Measurements from ENCODE around the gene OLFML2A. TPM values are rescaled to one million over a fixed set of nuclear protein-coding genes. Genes with fewer than 3 reads are reported as not detected.
"Not testable (repeated sequence)": the region's sequence is repeated elsewhere in the genome, so short reads cannot be mapped to it uniquely, and the experiment has no call there.

OLFML2A gene
- total RNA-seq, 2 experiments from 2014 or later, result not detected

DNA sequence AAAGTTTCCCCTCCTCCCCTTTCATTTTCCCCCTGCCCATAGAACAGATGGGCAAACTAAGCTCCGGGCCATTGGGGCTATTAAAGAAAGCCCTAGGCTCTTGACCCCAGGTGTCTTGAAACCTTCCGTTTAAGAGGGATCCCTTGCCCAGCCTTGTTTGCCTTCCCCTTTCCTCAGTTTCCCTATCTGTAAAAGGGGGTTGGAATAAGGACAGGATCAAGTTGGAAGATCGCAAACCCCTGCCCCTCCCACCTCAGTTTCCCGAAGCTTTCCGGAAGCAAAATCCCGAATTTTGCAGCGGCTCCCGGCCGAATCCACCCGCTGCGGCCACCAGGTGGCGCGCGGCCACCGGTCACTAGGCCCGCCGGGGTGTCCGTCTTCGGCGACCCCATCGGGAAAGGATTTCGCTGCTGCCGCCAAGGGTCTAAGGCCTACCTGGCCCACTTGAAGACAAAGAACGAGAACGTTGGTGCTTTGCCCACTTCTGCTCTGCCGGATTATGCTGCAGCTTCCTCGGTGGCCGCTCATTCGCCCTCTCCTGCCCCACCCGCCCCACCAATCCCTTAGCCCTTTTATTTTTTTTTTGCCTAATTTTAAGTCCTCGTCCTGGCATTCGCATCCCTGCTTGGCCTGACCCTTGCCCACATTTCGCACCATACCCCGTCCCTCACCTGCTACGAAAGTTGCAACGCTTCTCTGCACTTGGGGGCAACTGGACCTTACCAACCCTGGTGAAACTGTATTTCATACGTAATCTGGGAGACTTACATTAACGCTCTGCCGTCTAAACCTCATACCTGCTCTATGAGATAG, 4.9 kb upstream of the OLFML2A start:
- POLR2A ChIA-PET, result interaction anchor here (1.1 to 8.1 kb wide), 4 partner anchors 83 to 98 kb away, joined by 4 to 66 read pairs (median 20); partner anchors contain the start of genes ARPC5L, RPL35 and WDR38
- Mint-ChIP-seq H3K27ac (peak overlapping the region; percentile 28), H3K27me3 (peaks cover 54% of the 10 kb centered on the region), H3K9me3 (no peaks in the 10 kb centered on the region), H3K36me3 (ENCODE audit: low read depth) (no peaks in the 10 kb centered on the region), H3K4me1 (peaks cover 50% of the 10 kb centered on the region), H3K4me3 (peak overlapping the region; percentile 81)
- CTCF ChIA-PET, result interaction anchor here (0.8 to 10.1 kb wide), 14 partner anchors 9 to 372 kb away, joined by 3 to 264 read pairs (median 6); partner anchors contain the start of genes ARPC5L, RPL35, SCAI and WDR38
- peak; percentile 42 for DNase-seq

DNA sequence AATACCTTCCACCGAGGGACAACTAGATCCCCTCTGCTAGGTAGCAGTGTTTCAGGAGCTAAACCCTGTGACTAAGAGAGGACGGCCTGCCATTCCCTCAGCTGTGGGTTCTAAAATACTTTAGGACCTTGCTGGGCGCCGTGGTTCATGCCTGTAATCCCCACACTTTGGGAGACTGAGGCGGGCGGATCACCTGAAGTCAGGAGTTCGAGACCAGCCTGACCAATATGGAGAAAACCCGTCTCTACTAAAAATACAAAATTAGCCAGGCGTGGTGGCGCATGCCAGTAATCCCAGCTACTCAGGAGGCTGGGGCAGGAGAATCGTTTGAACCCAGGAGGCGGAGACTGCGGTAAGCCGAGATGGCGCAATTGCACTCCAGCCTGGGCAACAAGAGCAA, 4.1 kb upstream of the OLFML2A start:
- CTCF ChIA-PET, result interaction anchor here (0.8 to 10.1 kb wide), 11 partner anchors 10 to 371 kb away, joined by 3 to 264 read pairs (median 6); partner anchors contain the start of genes ARPC5L, RPL35, SCAI and WDR38
- H3K4me1 Mint-ChIP-seq, result peaks cover 50% of the 10 kb centered on the region

DNA sequence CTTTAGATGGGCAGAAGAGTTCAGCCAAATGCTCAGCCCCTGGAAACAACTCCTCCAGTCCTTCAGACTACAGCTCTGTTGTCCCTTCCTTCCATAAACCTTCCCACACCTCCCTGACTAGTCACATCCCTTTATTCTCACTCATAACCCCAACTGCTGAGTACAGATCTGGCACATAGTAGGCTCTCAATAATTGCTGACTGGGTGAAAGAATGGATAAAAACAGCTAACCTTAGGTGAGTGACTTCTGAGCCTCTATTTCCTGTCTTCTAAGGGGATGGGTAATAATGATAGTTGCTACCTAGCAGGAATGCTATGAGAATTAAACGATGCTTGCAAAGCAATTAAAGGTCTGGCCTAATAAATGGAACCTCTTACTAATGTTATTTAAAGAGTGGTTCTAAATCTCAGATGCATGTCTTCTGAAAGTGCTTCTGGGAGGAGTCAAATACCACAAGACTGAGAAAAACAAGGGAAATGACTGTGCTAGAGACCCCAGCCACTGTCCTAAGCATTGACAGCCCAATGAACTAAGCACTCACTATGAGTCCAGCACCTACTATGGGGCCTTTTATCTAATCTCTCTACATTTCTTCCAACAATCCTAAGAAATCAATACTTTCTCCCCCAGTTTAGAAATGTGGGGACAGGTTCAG, 3.3 kb upstream of the OLFML2A start:
- ChIA-PET POLR2A (interaction anchor here (1.2 to 8.1 kb wide), 3 partner anchors 81 to 96 kb away, joined by 5 to 66 read pairs (median 8); partner anchors contain the start of gene WDR38), CTCF (interaction anchor here (0.6 to 10.1 kb wide), 11 partner anchors 11 to 156 kb away, joined by 3 to 264 read pairs (median 6); partner anchors contain the start of genes ARPC5L, RPL35 and WDR38)
- Mint-ChIP-seq H3K27me3 (peaks cover 46% of the 10 kb centered on the region), H3K36me3 (ENCODE audit: low read depth) (no peaks in the 10 kb centered on the region), H3K9me3 (no peaks in the 10 kb centered on the region), H3K4me3 (no peak overlapping the region), H3K27ac (no peak overlapping the region), H3K4me1 (peaks cover 50% of the 10 kb centered on the region)
- DNase-seq, result no peak

More for the DNA sequence above, 4.1 kb upstream of the OLFML2A start:
- not testable (repeated sequence) for H3K9me3 Mint-ChIP-seq; H3K27ac Mint-ChIP-seq; H3K36me3 Mint-ChIP-seq (ENCODE audit: low read depth); DNase-seq
- Mint-ChIP-seq H3K27me3 (peaks cover 52% of the 10 kb centered on the region), H3K4me3 (peak overlapping the region; percentile 81)
- POLR2A ChIA-PET, result interaction anchor here (1.2 to 8.1 kb wide), 3 partner anchors 82 to 96 kb away, joined by 5 to 66 read pairs (median 33); partner anchors contain the start of genes ARPC5L, RPL35 and WDR38

DNA sequence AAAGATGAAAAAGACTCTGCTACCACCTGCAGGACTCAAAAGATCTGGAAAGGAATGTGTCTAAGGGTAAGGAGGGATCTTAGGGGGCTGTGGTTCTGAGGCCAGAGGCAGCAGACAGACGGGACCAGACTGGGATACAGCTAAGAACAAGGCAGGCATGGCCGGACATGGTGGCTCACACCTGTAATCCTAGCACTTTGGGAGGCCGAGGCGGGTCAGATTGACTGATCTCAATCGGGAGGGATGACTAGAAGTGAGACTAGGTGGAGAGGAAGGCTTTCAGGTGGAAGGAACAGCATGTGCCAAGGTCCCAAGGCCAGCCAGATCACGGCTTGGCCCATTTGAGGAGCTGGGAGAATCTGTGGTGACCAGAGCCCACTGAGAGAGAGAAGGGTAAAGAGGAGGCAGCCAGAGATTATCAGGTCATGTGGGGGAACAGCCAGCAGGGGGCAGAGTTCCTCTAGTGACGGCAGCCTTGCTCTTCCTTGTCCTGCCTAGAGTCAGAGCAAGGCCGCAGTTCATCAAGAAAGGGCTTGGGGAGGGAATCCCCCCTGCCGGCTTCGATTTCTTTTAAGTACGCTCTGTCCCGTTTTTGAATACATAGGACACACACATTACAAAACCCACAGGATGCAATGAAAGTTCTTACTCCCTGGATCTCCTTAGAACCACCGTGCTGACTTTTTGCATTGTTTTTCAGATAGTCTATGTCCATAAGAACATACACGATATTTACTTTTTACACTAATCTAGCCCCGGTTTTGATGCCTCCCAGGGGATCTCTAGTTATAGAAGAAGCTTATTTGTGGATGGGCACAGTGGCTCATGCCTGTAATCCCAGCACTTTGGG, 2.6 kb upstream of the OLFML2A start:
- Mint-ChIP-seq H3K9me3 (no peaks in the 10 kb centered on the region), H3K36me3 (ENCODE audit: low read depth) (no peaks in the 10 kb centered on the region), H3K27me3 (peaks cover 44% of the 10 kb centered on the region), H3K4me3 (no peak overlapping the region), H3K27ac (no peak overlapping the region), H3K4me1 (peaks cover 46% of the 10 kb centered on the region)
- CTCF ChIA-PET, result interaction anchor here (0.6 to 10.1 kb wide), 19 partner anchors 10 to 606 kb away, joined by 3 to 264 read pairs (median 4); partner anchors contain the start of genes ARPC5L, RPL35 and WDR38
- POLR2A ChIA-PET, result interaction anchor here (1.2 to 8.1 kb wide), 3 partner anchors 81 to 95 kb away, joined by 5 to 66 read pairs (median 8); partner anchors contain the start of gene WDR38
- peak; percentile 85 for DNase-seq

DNA sequence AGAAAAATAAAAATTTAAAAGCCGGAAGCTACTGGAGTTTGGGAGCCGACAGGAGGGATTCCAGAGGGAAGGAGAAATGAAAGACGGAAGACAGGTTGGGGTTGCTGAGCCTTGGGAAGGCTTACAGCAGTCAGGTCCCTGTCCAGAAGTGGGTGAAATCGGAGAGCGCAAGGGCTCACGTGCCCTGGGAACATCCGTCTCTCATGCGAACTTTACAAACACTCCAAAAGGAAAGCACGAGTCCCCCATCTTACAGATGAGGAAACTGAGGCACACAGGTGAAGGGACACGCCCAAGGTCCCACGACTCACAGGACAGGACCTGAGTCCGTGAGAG, 347 bp upstream of the OLFML2A start:
- peaks cover 37% of the 10 kb centered on the region for H3K27me3 Mint-ChIP-seq

DNA sequence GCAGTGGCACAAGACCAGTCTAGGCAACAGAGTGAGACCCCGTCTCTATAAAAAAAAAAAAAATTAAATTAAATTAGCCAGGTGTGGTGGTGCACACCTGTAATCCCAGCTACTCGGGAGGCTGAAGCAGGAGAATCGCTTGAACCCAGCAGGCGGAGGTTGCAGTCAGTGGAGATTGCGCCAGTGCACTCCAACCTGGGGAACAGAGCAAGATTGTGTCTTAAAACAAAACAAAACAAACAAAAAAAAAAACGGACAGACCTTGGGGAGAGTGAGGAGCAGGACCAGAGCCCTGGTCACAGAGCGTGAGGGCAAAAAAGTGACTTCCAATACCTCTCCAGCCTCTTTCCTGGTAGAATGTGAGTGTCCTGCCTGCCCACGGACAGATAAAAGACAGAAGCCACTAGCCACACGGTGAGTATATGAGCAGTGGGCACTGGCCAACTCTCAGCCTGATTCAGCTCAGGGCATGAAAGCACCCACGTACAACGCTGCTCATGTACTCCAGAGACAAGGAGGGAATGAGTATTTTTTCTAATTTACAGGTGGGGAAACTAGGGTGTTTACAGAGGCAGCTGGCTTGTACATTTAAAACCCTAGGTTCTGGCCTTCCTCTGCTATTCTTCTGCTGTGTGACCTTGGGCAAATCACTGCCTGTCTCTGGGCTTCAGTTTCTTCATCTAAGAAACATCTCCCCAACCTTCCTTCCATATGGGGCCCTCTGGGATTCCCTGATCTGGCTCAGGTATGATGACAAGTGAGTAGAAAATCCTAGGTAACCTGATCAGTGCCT, 1.8 kb downstream of the OLFML2A start:
- Mint-ChIP-seq H3K4me1 (peaks cover 20% of the 10 kb centered on the region), H3K9me3 (no peaks in the 10 kb centered on the region), H3K27ac (no peak overlapping the region), H3K4me3 (no peak overlapping the region), H3K27me3 (peaks cover 31% of the 10 kb centered on the region), H3K36me3 (ENCODE audit: low read depth) (no peaks in the 10 kb centered on the region)
- POLR2A ChIA-PET, result interaction anchor here (1.2 kb wide), 1 partner anchor 75 kb away, joined by 3 read pairs; the partner anchor contains the start of gene WDR38
- DNase-seq, result peak; percentile 9
- CTCF ChIA-PET, result interaction anchor here (1.6 to 2.4 kb wide), 2 partner anchors 9 to 74 kb away, joined by 4 to 13 read pairs; partner anchors contain the start of gene WDR38

More for the DNA sequence above, 347 bp upstream of the OLFML2A start:
- Mint-ChIP-seq H3K4me3 (peak overlapping the region; percentile 46), H3K36me3 (ENCODE audit: low read depth) (no peaks in the 10 kb centered on the region), H3K4me1 (peaks cover 33% of the 10 kb centered on the region), H3K27ac (no peak overlapping the region), H3K9me3 (no peaks in the 10 kb centered on the region)
- CTCF ChIA-PET, result interaction anchor here (1.2 to 10.1 kb wide), 4 partner anchors 42 to 117 kb away, joined by 3 to 264 read pairs (median 4); partner anchors contain the start of gene WDR38
- POLR2A ChIA-PET, result interaction anchor here (1.4 kb wide), 1 partner anchor 72 kb away, joined by 3 read pairs; no protein-coding TSS in a partner anchor
- DNase-seq, result peak; percentile 11

DNA sequence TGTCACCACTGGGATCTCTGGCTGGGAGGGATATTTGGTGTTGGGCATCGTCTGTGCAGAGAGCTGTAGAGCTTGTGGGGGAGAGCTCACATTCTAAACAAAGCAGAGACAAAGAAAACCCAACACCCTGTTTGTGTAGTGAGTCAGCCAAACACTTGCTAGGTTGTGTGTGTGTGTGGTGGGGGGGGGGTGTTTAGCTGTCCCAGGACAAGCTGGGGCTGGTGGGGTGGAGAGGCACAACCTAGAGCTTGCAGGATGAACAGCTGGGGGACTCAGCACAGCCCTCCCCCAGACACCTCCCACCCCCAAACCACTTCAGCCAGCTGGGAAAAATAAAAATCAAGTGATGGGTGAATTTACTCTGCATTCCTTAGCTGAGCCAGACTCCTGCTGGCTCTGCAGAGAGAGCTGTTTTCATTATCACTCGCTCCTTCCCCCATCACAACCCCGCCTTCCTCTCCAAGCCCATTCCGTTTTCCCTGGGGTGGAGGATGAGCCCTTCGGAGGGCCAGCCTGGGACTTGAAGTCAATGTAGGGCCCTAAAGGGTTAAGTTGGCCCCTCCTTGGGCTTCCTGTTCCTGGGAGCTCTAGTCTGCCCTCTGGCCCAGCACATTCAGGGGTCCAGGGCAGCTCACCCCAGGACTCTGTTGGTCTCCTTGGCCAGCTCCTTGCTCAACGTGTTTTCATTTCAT, 2.6 kb downstream of the OLFML2A start:
- H3K4me1 Mint-ChIP-seq, result peaks cover 13% of the 10 kb centered on the region
- ChIA-PET POLR2A (interaction anchor here (0.9 to 1.2 kb wide), 2 partner anchors 14 to 74 kb away, joined by 3 read pairs; partner anchors contain the start of gene WDR38), CTCF (interaction anchor here (1.6 to 2.4 kb wide), 2 partner anchors 10 to 73 kb away, joined by 4 to 13 read pairs; partner anchors contain the start of gene WDR38)
- no peaks in the 10 kb centered on the region for H3K9me3 Mint-ChIP-seq
- H3K27ac Mint-ChIP-seq, result no peak overlapping the region
- H3K36me3 Mint-ChIP-seq (ENCODE audit: low read depth), result no peaks in the 10 kb centered on the region
- DNase-seq, result peak; percentile 7
- H3K4me3 Mint-ChIP-seq, result no peak overlapping the region
- H3K27me3 Mint-ChIP-seq, result peaks cover 28% of the 10 kb centered on the region

DNA sequence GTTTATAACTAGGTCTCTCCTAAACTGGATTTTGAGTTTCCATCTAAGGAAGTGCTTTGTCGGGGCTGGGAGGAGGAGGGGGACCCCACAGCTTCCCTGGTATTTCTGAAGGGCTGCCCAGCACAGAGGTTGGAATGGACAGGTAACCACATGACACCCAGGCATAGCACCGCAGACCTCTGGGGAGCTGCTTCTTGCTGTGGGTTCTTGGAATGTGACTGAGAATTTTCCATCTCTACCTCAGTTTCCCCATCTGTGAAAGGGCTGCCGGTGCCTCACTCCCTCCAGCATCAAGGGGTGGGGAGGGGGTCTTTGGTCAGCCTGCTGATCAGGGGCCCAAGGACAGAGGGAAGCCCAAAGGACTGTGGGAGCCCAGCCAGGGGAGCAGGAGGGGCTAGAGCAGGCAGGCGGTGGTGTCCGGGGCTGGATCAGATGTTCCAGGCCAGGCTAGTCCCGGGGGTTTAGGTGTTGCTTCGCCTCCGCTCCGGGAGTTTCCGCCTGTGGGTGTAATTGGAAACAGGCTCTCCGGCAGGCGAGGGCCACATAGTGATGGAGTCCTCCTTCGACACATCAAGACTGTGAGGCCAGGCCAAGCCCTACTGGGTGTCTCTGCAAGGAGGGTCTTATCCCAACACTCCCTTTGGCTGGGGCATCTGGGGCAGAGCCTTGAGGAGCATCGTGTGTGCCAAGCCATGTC, 3.3 kb downstream of the OLFML2A start:
- H3K4me1 Mint-ChIP-seq, result peaks cover 11% of the 10 kb centered on the region
- DNase-seq, result peak; percentile 14
- H3K36me3 Mint-ChIP-seq (ENCODE audit: low read depth), result no peaks in the 10 kb centered on the region
- ChIA-PET POLR2A (interaction anchor here (0.9 kb wide), 1 partner anchor 15 kb away, joined by 3 read pairs; no protein-coding TSS in a partner anchor), CTCF (interaction anchor here (1.6 to 2.4 kb wide), 2 partner anchors 10 to 72 kb away, joined by 4 to 13 read pairs; partner anchors contain the start of gene WDR38)
- H3K9me3 Mint-ChIP-seq, result no peaks in the 10 kb centered on the region
- H3K27me3 Mint-ChIP-seq, result peaks cover 26% of the 10 kb centered on the region
- H3K4me3 Mint-ChIP-seq, result no peak overlapping the region
- no peak overlapping the region for H3K27ac Mint-ChIP-seq

DNA sequence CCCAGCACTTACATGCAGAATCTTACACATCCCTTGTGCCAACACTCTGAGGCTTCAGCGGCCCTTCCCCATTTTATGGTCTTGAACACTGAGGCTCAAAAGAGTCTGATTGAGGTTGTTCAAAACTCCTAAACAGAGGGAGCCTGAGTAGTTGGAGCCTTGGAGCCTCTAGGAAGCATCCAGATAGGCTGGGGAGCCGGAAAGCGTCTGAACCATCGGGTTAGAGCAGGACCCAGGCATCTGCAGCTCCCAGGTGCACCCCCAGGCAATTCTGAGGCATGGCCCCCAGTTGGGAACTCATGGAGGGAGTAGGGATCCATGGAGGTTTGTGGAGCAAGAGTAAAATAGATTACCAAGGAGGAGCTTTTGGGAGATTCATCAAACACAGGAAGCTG, 3.8 kb downstream of the OLFML2A start:
- Mint-ChIP-seq H3K9me3 (no peaks in the 10 kb centered on the region), H3K36me3 (ENCODE audit: low read depth) (no peaks in the 10 kb centered on the region), H3K4me3 (no peak overlapping the region), H3K4me1 (peaks cover 9% of the 10 kb centered on the region), H3K27me3 (peaks cover 24% of the 10 kb centered on the region), H3K27ac (no peak overlapping the region)
- CTCF ChIA-PET, result no interaction called here
- DNase-seq, result no peak
- POLR2A ChIA-PET, result no interaction called here

DNA sequence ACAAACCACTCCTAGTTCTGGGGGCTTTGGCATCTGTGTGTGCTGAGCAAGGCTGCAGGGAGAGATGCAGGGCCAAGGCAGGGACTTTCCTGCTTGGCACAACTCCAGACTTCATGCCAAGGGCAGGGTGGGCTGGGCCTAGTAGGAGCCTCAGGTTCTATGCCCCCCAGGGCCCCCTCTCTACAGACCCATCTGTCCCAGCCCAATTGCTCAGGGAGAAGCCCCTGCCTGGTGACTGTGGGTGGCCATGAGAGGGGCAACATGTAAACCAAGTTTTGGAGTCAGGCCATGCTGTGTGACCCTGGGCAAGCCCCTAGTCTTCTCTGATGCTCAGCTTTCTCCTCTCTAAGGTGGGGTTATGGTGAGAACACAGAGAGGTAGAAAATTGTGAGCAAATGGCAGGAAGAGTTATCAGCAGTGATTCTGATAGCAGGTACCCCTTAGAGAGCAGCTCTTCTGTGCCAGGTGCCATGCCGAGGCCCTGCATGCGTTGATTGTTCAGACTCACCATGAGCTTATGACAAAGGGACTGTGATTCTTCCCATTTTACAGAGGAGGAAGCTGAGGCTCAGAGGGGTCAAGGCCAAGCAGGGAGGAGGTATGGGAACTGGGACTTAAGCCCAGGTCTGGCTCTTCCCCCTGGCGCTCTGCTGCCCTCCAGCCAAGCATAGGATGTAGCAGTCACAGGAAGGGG, 5.2 kb downstream of the OLFML2A start:
- ChIA-PET CTCF (interaction anchor here (1.2 to 2.2 kb wide), 2 partner anchors 11 to 71 kb away, joined by 3 to 6 read pairs; partner anchors contain the start of genes NR6A1 and WDR38), POLR2A (interaction anchor here (1.0 kb wide), 1 partner anchor 80 kb away, joined by 3 read pairs; no protein-coding TSS in a partner anchor)
- no peaks in the 10 kb centered on the region for H3K36me3 Mint-ChIP-seq (ENCODE audit: low read depth)
- H3K4me3 Mint-ChIP-seq, result no peak overlapping the region
- peak; percentile 12 for DNase-seq
- no peak overlapping the region for H3K27ac Mint-ChIP-seq
- no peaks in the 10 kb centered on the region for H3K9me3 Mint-ChIP-seq
- peaks cover 14% of the 10 kb centered on the region for H3K27me3 Mint-ChIP-seq
- no peaks in the 10 kb centered on the region for H3K4me1 Mint-ChIP-seq
